ENCODE measurements around the gene AGTR1. TPM values are rescaled to one million over a fixed set of nuclear protein-coding genes. Genes with fewer than 3 reads are reported as not detected.

The AGTR1 gene
- total RNA-seq, 1 experiment from 2014 or later, result not detected

DNA sequence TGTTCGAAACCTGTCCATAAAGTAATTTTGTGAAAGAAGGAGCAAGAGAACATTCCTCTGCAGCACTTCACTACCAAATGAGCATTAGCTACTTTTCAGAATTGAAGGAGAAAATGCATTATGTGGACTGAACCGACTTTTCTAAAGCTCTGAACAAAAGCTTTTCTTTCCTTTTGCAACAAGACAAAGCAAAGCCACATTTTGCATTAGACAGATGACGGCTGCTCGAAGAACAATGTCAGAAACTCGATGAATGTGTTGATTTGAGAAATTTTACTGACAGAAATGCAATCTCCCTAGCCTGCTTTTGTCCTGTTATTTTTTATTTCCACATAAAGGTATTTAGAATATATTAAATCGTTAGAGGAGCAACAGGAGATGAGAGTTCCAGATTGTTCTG lies 44.4 kb downstream of the AGTR1 start:
- Mint-ChIP-seq H3K27ac (ENCODE audit: unreplicated experiment) (no peak overlapping the region), H3K4me1 (ENCODE audit: low read depth, unreplicated experiment) (no peaks in the 10 kb centered on the region), H3K36me3 (ENCODE audit: insufficient read depth, unreplicated experiment) (no peaks in the 10 kb centered on the region), H3K27me3 (ENCODE audit: insufficient read depth, unreplicated experiment) (peaks cover 5% of the 10 kb centered on the region), H3K4me3 (ENCODE audit: unreplicated experiment) (no peak overlapping the region), H3K9me3 (ENCODE audit: unreplicated experiment) (no peaks in the 10 kb centered on the region)
- no peaks in the 10 kb centered on the region for H3K4me1 ChIP-seq
- no peak overlapping the region for H3K4me3 ChIP-seq (ENCODE audit: low read depth, low read length)
- H3K36me3 ChIP-seq (ENCODE audit: control insufficient read depth, insufficient read depth, low read length), result no peaks in the 10 kb centered on the region
- intact Hi-C loops (cut with micrococcal nuclease; ENCODE audit: unreplicated experiment), result no loop called here
- POLR2A ChIA-PET, result no interaction called here
- BruUV-seq (replicated peaks), result no TSS peak
- DNase-seq, result no peak
- TF ChIP-seq, protein P1, sequence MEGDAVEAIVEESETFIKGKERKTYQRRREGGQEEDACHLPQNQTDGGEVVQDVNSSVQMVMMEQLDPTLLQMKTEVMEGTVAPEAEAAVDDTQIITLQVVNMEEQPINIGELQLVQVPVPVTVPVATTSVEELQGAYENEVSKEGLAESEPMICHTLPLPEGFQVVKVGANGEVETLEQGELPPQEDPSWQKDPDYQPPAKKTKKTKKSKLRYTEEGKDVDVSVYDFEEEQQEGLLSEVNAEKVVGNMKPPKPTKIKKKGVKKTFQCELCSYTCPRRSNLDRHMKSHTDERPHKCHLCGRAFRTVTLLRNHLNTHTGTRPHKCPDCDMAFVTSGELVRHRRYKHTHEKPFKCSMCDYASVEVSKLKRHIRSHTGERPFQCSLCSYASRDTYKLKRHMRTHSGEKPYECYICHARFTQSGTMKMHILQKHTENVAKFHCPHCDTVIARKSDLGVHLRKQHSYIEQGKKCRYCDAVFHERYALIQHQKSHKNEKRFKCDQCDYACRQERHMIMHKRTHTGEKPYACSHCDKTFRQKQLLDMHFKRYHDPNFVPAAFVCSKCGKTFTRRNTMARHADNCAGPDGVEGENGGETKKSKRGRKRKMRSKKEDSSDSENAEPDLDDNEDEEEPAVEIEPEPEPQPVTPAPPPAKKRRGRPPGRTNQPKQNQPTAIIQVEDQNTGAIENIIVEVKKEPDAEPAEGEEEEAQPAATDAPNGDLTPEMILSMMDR (IDR thresholded peaks at IDR 0.05; ENCODE audit: insufficient read depth in 1 of 2, low read depth in 1 of 2, low read length in 1 of 2, severe bottlenecking in 1 of 2, unreplicated experiment in 1 of 2), result no peak
- CTCF ChIA-PET, result no interaction called here
- no peaks in the 10 kb centered on the region for H3K27me3 ChIP-seq (replicated peaks; ENCODE audit: control insufficient read depth, insufficient read depth, low read length)
- H3K9me3 ChIP-seq, result no peaks in the 10 kb centered on the region

DNA sequence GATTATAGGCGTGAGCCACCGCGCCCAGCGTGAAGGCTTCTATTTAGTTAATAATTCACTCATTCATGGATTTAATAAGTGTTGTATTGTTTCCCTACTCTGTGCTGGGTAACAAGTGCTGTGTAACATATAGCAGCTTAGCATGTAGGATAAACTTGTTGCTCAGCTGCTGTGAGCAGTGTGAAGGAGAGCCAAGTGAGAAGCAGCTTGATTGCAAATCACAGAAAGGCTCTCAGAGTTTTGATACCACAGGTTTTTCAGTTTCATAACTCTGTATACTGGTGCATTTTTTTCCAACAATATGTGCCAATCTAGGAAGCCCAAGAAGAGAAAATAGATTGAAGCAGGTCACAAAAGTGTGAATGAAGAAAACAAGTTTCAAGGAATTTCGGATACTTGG lies 48.4 kb downstream of the AGTR1 start:
- intact Hi-C loops (cut with micrococcal nuclease; ENCODE audit: unreplicated experiment), result no loop called here
- CTCF ChIA-PET, result no interaction called here
- H3K36me3 ChIP-seq (ENCODE audit: control insufficient read depth, insufficient read depth, low read length), result no peaks in the 10 kb centered on the region
- no peak overlapping the region for H3K4me3 ChIP-seq (ENCODE audit: low read depth, low read length)
- peaks cover 5% of the 10 kb centered on the region for H3K27me3 Mint-ChIP-seq (ENCODE audit: insufficient read depth, unreplicated experiment)
- TF ChIP-seq, protein P1 (IDR thresholded peaks at IDR 0.05; ENCODE audit: insufficient read depth in 1 of 2, low read depth in 1 of 2, low read length in 1 of 2, severe bottlenecking in 1 of 2, unreplicated experiment in 1 of 2), result no peak
- no peaks in the 10 kb centered on the region for H3K9me3 Mint-ChIP-seq (ENCODE audit: unreplicated experiment)
- H3K9me3 ChIP-seq, result no peaks in the 10 kb centered on the region
- no peaks in the 10 kb centered on the region for H3K27me3 ChIP-seq (replicated peaks; ENCODE audit: control insufficient read depth, insufficient read depth, low read length)
- POLR2A ChIA-PET, result no interaction called here
- H3K36me3 Mint-ChIP-seq (ENCODE audit: insufficient read depth, unreplicated experiment), result no peaks in the 10 kb centered on the region
- BruUV-seq (replicated peaks), result no TSS peak
- no peaks in the 10 kb centered on the region for H3K4me1 ChIP-seq
- DNase-seq, result no peak
- no peak overlapping the region for H3K4me3 Mint-ChIP-seq (ENCODE audit: unreplicated experiment)
- no peak overlapping the region for H3K27ac Mint-ChIP-seq (ENCODE audit: unreplicated experiment)
- H3K4me1 Mint-ChIP-seq (ENCODE audit: low read depth, unreplicated experiment), result no peaks in the 10 kb centered on the region

DNA sequence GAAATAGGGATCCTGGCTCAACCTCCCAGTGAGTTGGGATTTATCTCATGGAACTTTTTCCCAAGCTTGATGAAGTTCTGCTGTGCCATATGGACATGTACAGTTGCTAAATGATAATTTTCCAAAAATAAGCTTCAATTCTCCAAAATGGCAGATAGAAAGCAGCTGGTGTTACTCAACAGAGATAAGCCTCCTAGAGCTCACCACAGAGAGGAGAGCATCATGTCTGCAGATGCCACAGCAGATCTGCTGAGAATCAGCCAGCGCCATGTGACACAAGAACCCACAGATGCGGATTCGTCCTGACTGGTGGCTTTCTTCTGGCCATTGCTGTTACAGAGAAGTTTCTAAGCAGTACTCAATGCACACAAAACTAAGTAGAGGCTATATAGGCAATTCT lies 50.6 kb downstream of the AGTR1 start:
- intact Hi-C loops (cut with micrococcal nuclease; ENCODE audit: unreplicated experiment), result no loop called here
- CTCF ChIA-PET, result no interaction called here
- Mint-ChIP-seq H3K27ac (ENCODE audit: unreplicated experiment) (no peak overlapping the region), H3K4me1 (ENCODE audit: low read depth, unreplicated experiment) (peaks cover 3% of the 10 kb centered on the region), H3K27me3 (ENCODE audit: insufficient read depth, unreplicated experiment) (peaks cover 7% of the 10 kb centered on the region), H3K36me3 (ENCODE audit: insufficient read depth, unreplicated experiment) (no peaks in the 10 kb centered on the region), H3K9me3 (ENCODE audit: unreplicated experiment) (no peaks in the 10 kb centered on the region), H3K4me3 (ENCODE audit: unreplicated experiment) (no peak overlapping the region)
- H3K9me3 ChIP-seq, result no peaks in the 10 kb centered on the region
- H3K4me3 ChIP-seq (ENCODE audit: low read depth, low read length), result no peak overlapping the region
- BruUV-seq (replicated peaks), result no TSS peak
- TF ChIP-seq, protein P1 (IDR thresholded peaks at IDR 0.05; ENCODE audit: insufficient read depth in 1 of 2, low read depth in 1 of 2, low read length in 1 of 2, severe bottlenecking in 1 of 2, unreplicated experiment in 1 of 2), result no peak
- H3K27me3 ChIP-seq (replicated peaks; ENCODE audit: control insufficient read depth, insufficient read depth, low read length), result no peaks in the 10 kb centered on the region
- H3K36me3 ChIP-seq (ENCODE audit: control insufficient read depth, insufficient read depth, low read length), result no peaks in the 10 kb centered on the region
- no peaks in the 10 kb centered on the region for H3K4me1 ChIP-seq
- DNase-seq, result no peak
- POLR2A ChIA-PET, result no interaction called here

Data from Caco-2 (cell line).